ENCODE data around the gene IBA57.

The IBA57 gene

GRCh38 chr1:228144993-228145343 is 20.6 kb upstream of the IBA57 start:
- DNase-seq (ENCODE audit: low spot score) = peak; percentile 13

- peak; percentile 72 for DNase-seq (ENCODE audit: low spot score)
Measured at GRCh38 chr1:228145463-228146416, 19.9 kb upstream of the IBA57 start.

- no peak for DNase-seq (ENCODE audit: low spot score)
Measured at GRCh38 chr1:228146417-228147150, 19.0 kb upstream of the IBA57 start.

- DNase-seq (ENCODE audit: low spot score) = no peak
Measured at GRCh38 chr1:228147151-228147693, 18.4 kb upstream of the IBA57 start.

GRCh38 chr1:228147768-228148167 is 17.8 kb upstream of the IBA57 start:
- DNase-seq (ENCODE audit: low spot score) = no peak

GRCh38 chr1:228148196-228148861 is 17.3 kb upstream of the IBA57 start:
- DNase-seq (ENCODE audit: low spot score) = no peak

- no peak for DNase-seq (ENCODE audit: low spot score)
Measured at GRCh38 chr1:228148935-228149405, 16.6 kb upstream of the IBA57 start.

- DNase-seq (ENCODE audit: low spot score) = no peak
Measured at GRCh38 chr1:228149406-228150119, 16.0 kb upstream of the IBA57 start, which contains the start of gene GJC2. GJC2 (plus strand) TSS chr1:228149930; CDS start chr1:228157759, 7,829 bp downstream.

GRCh38 chr1:228150120-228150460 is 15.5 kb upstream of the IBA57 start:
- DNase-seq (ENCODE audit: low spot score) = no peak

- DNase-seq (ENCODE audit: low spot score) = no peak
Measured at GRCh38 chr1:228150461-228151179, 15.0 kb upstream of the IBA57 start.

GRCh38 chr1:228151180-228151925 is 14.3 kb upstream of the IBA57 start:
- DNase-seq (ENCODE audit: low spot score) = no peak

- DNase-seq (ENCODE audit: low spot score) = no peak
Measured at GRCh38 chr1:228152097-228152917, 13.3 kb upstream of the IBA57 start.

- no peak for DNase-seq (ENCODE audit: low spot score)
Measured at GRCh38 chr1:228152918-228153258, 12.7 kb upstream of the IBA57 start.

- DNase-seq (ENCODE audit: low spot score) = no peak
Measured at GRCh38 chr1:228154021-228154669, 11.5 kb upstream of the IBA57 start.

- no peak for DNase-seq (ENCODE audit: low spot score)
Measured at GRCh38 chr1:228154670-228155571, 10.7 kb upstream of the IBA57 start.

- DNase-seq (ENCODE audit: low spot score) = no peak
Measured at GRCh38 chr1:228155596-228156514, 9.7 kb upstream of the IBA57 start.

GRCh38 chr1:228156515-228156881 is 9.1 kb upstream of the IBA57 start:
- DNase-seq (ENCODE audit: low spot score) = no peak

All from hematopoietic multipotent progenitor cell treated with erythropoietin and hydrocortisone succinate and interleukin-3 and kit ligand, for 17 days (in vitro differentiated cells).